Lung (tissue), 12 donors: Measurements from ENCODE around the gene MMP25. TPM values are rescaled to one million over a fixed set of nuclear protein-coding genes. Genes with fewer than 3 reads are reported as not detected.
A peak's percentile ranks its signal among the peaks of the same experiment; 100 is the strongest.

Experiments
- ATAC-seq: fragments of 200-7000 bp; cut with Tn5 transposase; one replicate; pipeline ENCODE4 v1.9.1; 2020; ENCODE audit warnings: moderate number of reproducible peaks; ENCODE audit not compliant: insufficient read depth, low FRiP score
- DNase-seq, 3 donors: peaks; one replicate each; pipeline ENCODE4 v3.0.0-alpha.2; 2013 to 2017
- H3K27ac ChIP-seq, 2 donors: one replicate each; pipeline ENCODE4 v1.5.1; 2013; ENCODE audit warnings: mild to moderate bottlenecking in 2 of 2, moderate library complexity in 2 of 2, control low read depth in 1 of 2, inconsistent platforms in 1 of 2, low read depth in 1 of 2, low read length in 1 of 2
- H3K27me3 ChIP-seq, 3 donors: one replicate each; pipeline ENCODE4 v1.5.1; 2013; ENCODE audit warnings: low read length in 2 of 3; ENCODE audit not compliant: control insufficient read depth in 3 of 3, insufficient read depth in 3 of 3
- H3K36me3 ChIP-seq, 4 donors: one replicate each; pipeline ENCODE4 v1.5.1; 2013; ENCODE audit warnings: low read length in 4 of 4, mild to moderate bottlenecking in 1 of 4, moderate library complexity in 1 of 4; ENCODE audit not compliant: control insufficient read depth in 4 of 4, insufficient read depth in 4 of 4
- H3K4me1 ChIP-seq, 5 donors: one replicate each; pipeline ENCODE4 v1.5.1; 2013; ENCODE audit warnings: low read length in 5 of 5, mild to moderate bottlenecking in 2 of 5, moderate library complexity in 1 of 5; ENCODE audit not compliant: control insufficient read depth in 5 of 5, insufficient read depth in 5 of 5
- H3K4me3 ChIP-seq: one replicate; pipeline ENCODE4 v1.5.1; 2013; ENCODE audit warnings: mild to moderate bottlenecking, control low read depth, moderate library complexity
- H3K9ac ChIP-seq, 2 donors: one replicate each; pipeline ENCODE4 v1.5.1; 2013; ENCODE audit warnings: low read length in 2 of 2, control low read depth in 1 of 2; ENCODE audit not compliant: insufficient read depth in 1 of 2
- H3K9me3 ChIP-seq, 4 donors: one replicate each; pipeline ENCODE4 v1.5.1; 2013; ENCODE audit warnings: low read length in 3 of 4, mild to moderate bottlenecking in 1 of 4, moderate library complexity in 1 of 4; ENCODE audit not compliant: control insufficient read depth in 4 of 4, insufficient read depth in 3 of 4
- WGBS, 2 donors: extraction: QIAGEN DNeasy Blood & Tissue Kit; methylation state at CpG; one replicate each; pipeline ENCODE4 v1.1.7; 2013; 5-methylcytosine and 5-hydroxymethylcytosine counted together
- polyA plus RNA-seq, 2 donors: library from polyadenylated mRNA; stranded (reverse); fragments of 200-250 nt; gene quantifications; one replicate each; pipeline ENCODE4 v1.2.1, GENCODE V29; 2013
- total RNA-seq, 2 donors: library from RNA; depleted of rRNA in 1 of 2; stranded (reverse); fragments of >200 nt in 1 of 2; gene quantifications; one replicate each; pipeline ENCODE4 v1.2.1, GENCODE V29; 2014 to 2021
- TF ChIP-seq, protein P1 (sequence below): IDR thresholded peaks from 2 replicates; pipeline ENCODE4 v1.5.1; 2012; ENCODE audit warnings: mild to moderate bottlenecking; ENCODE audit errors: control extremely low read depth, extremely low read depth
- donor health status: control.
- donor health status: control.
- donor health status: Bipolar disorder and iron deficiency.
- donor health status: healthy.
- donor health status: DM: yes; HTN: yes; CAD: no.

MMP25 gene
- total and polyA plus RNA-seq, 4 donors, result 4.2 to 94.4 (median 20.6) TPM

DNA sequence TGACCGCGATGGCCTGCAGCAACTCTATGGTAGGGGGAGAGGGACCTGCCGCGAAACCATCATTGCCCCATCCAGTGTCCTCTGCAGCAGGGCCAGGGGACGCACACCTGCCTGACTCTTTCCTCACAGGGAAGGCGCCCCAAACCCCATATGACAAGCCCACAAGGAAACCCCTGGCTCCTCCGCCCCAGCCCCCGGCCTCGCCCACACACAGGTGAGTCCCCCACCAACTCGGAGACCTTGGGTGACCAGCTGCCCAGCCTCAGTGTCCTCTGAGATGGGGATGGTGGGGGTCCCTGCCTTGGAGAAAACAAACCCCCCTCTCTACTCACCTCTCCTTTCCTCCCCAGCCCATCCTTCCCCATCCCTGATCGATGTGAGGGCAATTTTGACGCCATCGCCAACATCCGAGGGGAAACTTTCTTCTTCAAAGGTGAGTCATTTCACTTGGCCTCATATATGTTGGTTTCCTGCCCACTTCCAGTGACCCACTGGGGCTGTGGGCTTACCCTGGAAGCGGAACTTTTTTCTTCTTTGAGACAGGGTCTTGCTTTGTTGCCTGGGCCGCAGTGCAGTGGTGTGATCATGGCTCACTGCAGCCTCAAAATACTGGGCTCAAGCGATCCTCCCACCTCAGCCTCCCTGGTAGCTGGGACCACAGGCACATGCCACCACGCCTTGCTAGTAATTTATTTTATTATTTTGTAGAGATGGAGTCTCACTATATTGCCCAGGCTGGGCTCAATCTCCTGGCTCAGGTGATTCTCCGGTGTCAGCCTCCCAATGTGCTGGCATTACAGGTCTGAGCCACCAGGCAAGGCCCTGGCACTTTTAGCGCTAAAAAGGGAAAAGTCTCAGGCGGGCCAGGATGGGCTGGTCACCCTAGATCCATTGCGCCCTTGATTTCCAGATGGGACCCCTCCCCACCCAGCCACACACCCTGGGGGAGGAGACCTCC is 11.1 kb downstream of the MMP25 start:
- 91 to 92% methylated on average over 22 of the region's 22 CpGs for WGBS, 2 donors

DNA sequence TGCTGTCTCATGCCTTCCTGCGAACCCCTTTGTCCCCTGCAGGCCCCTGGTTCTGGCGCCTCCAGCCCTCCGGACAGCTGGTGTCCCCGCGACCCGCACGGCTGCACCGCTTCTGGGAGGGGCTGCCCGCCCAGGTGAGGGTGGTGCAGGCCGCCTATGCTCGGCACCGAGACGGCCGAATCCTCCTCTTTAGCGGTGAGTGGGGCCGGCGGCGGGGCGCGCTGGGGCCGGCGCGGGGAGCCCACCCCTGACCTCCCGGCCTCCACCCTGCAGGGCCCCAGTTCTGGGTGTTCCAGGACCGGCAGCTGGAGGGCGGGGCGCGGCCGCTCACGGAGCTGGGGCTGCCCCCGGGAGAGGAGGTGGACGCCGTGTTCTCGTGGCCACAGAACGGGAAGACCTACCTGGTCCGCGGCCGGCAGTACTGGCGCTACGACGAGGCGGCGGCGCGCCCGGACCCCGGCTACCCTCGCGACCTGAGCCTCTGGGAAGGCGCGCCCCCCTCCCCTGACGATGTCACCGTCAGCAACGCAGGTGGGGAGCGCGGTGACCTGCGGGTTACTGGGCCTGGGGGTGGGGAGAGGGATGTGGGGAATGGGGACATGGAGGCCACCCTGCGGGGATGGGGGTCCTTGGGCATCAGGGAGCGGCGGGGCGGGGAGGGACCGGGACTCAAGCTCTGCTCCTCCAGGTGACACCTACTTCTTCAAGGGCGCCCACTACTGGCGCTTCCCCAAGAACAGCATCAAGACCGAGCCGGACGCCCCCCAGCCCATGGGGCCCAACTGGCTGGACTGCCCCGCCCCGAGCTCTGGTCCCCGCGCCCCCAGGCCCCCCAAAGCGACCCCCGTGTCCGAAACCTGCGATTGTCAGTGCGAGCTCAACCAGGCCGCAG is 12.0 kb downstream of the MMP25 start:
- Histone ChIP-seq H3K27me3 (no peaks in the 10 kb centered on the region), H3K4me1 (peaks cover 2 to 13% (median 7%) of the 10 kb centered on the region in 5 donors), H3K36me3 (no peaks in the 10 kb centered on the region), H3K9ac (no peak overlapping the region), H3K27ac (peak overlapping the region in 1 of 2 donors; percentile 41), H3K4me3 (peak overlapping the region; percentile 74), H3K9me3 (no peaks in the 10 kb centered on the region)
- TF ChIP-seq, protein P1, sequence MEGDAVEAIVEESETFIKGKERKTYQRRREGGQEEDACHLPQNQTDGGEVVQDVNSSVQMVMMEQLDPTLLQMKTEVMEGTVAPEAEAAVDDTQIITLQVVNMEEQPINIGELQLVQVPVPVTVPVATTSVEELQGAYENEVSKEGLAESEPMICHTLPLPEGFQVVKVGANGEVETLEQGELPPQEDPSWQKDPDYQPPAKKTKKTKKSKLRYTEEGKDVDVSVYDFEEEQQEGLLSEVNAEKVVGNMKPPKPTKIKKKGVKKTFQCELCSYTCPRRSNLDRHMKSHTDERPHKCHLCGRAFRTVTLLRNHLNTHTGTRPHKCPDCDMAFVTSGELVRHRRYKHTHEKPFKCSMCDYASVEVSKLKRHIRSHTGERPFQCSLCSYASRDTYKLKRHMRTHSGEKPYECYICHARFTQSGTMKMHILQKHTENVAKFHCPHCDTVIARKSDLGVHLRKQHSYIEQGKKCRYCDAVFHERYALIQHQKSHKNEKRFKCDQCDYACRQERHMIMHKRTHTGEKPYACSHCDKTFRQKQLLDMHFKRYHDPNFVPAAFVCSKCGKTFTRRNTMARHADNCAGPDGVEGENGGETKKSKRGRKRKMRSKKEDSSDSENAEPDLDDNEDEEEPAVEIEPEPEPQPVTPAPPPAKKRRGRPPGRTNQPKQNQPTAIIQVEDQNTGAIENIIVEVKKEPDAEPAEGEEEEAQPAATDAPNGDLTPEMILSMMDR, result no peak
- ATAC-seq (peak; percentile 36), DNase-seq (peak in 2 of 3 donors; percentile 33 to 48)
- 9 to 11% methylated on average over 60 to 77 of the region's 77 CpGs for WGBS, 2 donors

More for the DNA sequence above, 11.1 kb downstream of the MMP25 start:
- Histone ChIP-seq H3K4me1 (peaks cover 2 to 13% (median 7%) of the 10 kb centered on the region in 5 donors), H3K36me3 (no peaks in the 10 kb centered on the region), H3K4me3 (no peak overlapping the region), H3K9ac (no peak overlapping the region), H3K27ac (no peak overlapping the region), H3K27me3 (no peaks in the 10 kb centered on the region), H3K9me3 (no peaks in the 10 kb centered on the region)
- DNase-seq (no peak), ATAC-seq (no peak)
- TF ChIP-seq, protein P1, result no peak

DNA sequence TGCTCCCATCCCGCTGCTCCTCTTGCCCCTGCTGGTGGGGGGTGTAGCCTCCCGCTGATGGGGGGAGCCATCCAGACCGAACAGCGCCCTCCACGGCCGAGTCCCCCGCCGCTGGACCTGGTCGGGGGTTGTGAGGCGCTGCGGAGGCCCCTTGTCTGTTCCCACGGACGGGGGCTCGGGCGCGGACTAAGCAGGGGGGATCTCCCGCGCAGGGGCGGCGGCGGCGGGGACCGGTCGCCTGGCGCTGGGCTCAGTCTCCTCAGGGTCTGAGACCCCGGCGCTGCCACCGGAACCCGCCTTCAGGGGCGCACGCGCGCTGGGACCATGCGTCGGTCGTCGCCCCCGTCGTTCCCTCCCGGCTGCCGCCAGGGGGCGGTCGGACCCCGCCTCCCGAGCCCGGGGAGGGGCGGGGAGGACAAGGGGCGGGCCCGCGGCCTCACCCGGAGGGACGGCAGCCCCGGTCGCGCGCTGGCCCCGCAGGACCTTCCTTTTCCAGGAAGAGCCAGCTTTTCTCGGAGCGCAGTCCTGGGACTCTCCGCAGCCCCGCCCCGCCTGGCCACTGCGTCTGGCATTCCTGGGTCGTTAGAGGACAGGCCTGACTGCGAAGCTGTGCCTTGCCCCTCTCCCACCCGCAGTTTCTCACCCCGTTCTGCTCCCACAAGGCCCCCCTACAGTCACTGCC is 12.8 kb downstream of the MMP25 start:
- Histone ChIP-seq H3K4me3 (peak overlapping the region; percentile 74), H3K9me3 (no peaks in the 10 kb centered on the region), H3K27ac (peak overlapping the region; percentile 71 to 85), H3K27me3 (no peaks in the 10 kb centered on the region), H3K4me1 (peaks cover 2 to 13% (median 7%) of the 10 kb centered on the region in 5 donors), H3K36me3 (no peaks in the 10 kb centered on the region), H3K9ac (peak overlapping the region in 1 of 2 donors; percentile 28)
- WGBS, 2 donors, result 0 to 1% methylated on average over 45 to 67 of the region's 67 CpGs
- DNase-seq (peak; percentile 91 to 94 (median 93)), ATAC-seq (peak; percentile 96)
- TF ChIP-seq, protein P1, result peak; percentile 90
